Measurements from ENCODE around the gene ABAT. TPM values are rescaled to one million over a fixed set of nuclear protein-coding genes. Genes with fewer than 3 reads are reported as not detected.
"Not testable (repeated sequence)": the region's sequence is repeated elsewhere in the genome, so short reads cannot be mapped to it uniquely, and the experiment has no call there.

The ABAT gene
- total and polyA plus RNA-seq, 4 donors: 4.4 to 14.0 (median 7.1) TPM

- WGBS, 2 donors: 92 to 97% methylated on average over 8 of the region's 8 CpGs
- ATAC-seq (ENCODE audit: insufficient read depth, low FRiP score) (no peak), DNase-seq (no peak)
- no peaks in the 10 kb centered on the region for H3K27me3 ChIP-seq (ENCODE audit: control insufficient read depth in 3 of 3, insufficient read depth in 3 of 3, low read length in 2 of 3)
- H3K9me3 ChIP-seq (ENCODE audit: control insufficient read depth in 4 of 4, insufficient read depth in 3 of 4, low read length in 3 of 4): no peaks in the 10 kb centered on the region
- H3K9ac ChIP-seq (ENCODE audit: insufficient read depth in 1 of 2, low read length in 2 of 2): no peak overlapping the region
- peaks cover 0 to 8% (median 6%) of the 10 kb centered on the region in 4 donors for H3K36me3 ChIP-seq (ENCODE audit: control insufficient read depth in 4 of 4, insufficient read depth in 4 of 4, low read length in 4 of 4)
- H3K4me1 ChIP-seq (ENCODE audit: control insufficient read depth in 5 of 5, insufficient read depth in 5 of 5, low read length in 5 of 5): no peaks in the 10 kb centered on the region
- H3K27ac ChIP-seq (ENCODE audit: low read depth in 1 of 2, low read length in 1 of 2): no peak overlapping the region
- no peak for TF ChIP-seq CTCF (IDR thresholded peaks at IDR 0.05; ENCODE audit: control extremely low read depth, extremely low read depth)
- H3K4me3 ChIP-seq: no peak overlapping the region
Measured at GRCh38 chr16:8781797-8782196, 107.4 kb downstream of the ABAT start.

GRCh38 chr16:8782673-8783072 lies 108.3 kb downstream of the ABAT start:
- 67 to 70% methylated on average over 6 of the region's 6 CpGs for WGBS, 2 donors

GRCh38 chr16:8785408-8785807 lies 111.0 kb downstream of the ABAT start:
- H3K36me3 ChIP-seq (ENCODE audit: control insufficient read depth in 4 of 4, insufficient read depth in 4 of 4, low read length in 4 of 4): peaks cover 0 to 3% (median 0%) of the 10 kb centered on the region in 4 donors
- H3K27me3 ChIP-seq (ENCODE audit: control insufficient read depth in 3 of 3, insufficient read depth in 3 of 3, low read length in 2 of 3): no peaks in the 10 kb centered on the region
- no peaks in the 10 kb centered on the region for H3K9me3 ChIP-seq (ENCODE audit: control insufficient read depth in 4 of 4, insufficient read depth in 3 of 4, low read length in 3 of 4)
- DNase-seq (no peak), ATAC-seq (ENCODE audit: insufficient read depth, low FRiP score) (no peak)
- no peak overlapping the region for H3K27ac ChIP-seq (ENCODE audit: low read depth in 1 of 2, low read length in 1 of 2)
- H3K4me3 ChIP-seq: no peak overlapping the region
- no peak for TF ChIP-seq CTCF (IDR thresholded peaks at IDR 0.05; ENCODE audit: control extremely low read depth, extremely low read depth)
- no peak overlapping the region for H3K9ac ChIP-seq (ENCODE audit: insufficient read depth in 1 of 2, low read length in 2 of 2)
- H3K4me1 ChIP-seq (ENCODE audit: control insufficient read depth in 5 of 5, insufficient read depth in 5 of 5, low read length in 5 of 5): no peaks in the 10 kb centered on the region
- 89 to 90% methylated on average over 6 of the region's 6 CpGs for WGBS, 2 donors

More at GRCh38 chr16:8782673-8783072, 108.3 kb downstream of the ABAT start:
- Histone ChIP-seq H3K4me1 (ENCODE audit: control insufficient read depth in 5 of 5, insufficient read depth in 5 of 5, low read length in 5 of 5) (no peaks in the 10 kb centered on the region), H3K36me3 (ENCODE audit: control insufficient read depth in 4 of 4, insufficient read depth in 4 of 4, low read length in 4 of 4) (peaks cover 0 to 6% (median 1%) of the 10 kb centered on the region in 4 donors), H3K27ac (ENCODE audit: low read depth in 1 of 2, low read length in 1 of 2) (no peak overlapping the region), H3K9ac (ENCODE audit: insufficient read depth in 1 of 2, low read length in 2 of 2) (no peak overlapping the region), H3K27me3 (ENCODE audit: control insufficient read depth in 3 of 3, insufficient read depth in 3 of 3, low read length in 2 of 3) (no peaks in the 10 kb centered on the region), H3K4me3 (no peak overlapping the region), H3K9me3 (ENCODE audit: control insufficient read depth in 4 of 4, insufficient read depth in 3 of 4, low read length in 3 of 4) (no peaks in the 10 kb centered on the region)
- ATAC-seq (ENCODE audit: insufficient read depth, low FRiP score) (no peak), DNase-seq (no peak)
- no peak for TF ChIP-seq CTCF (IDR thresholded peaks at IDR 0.05; ENCODE audit: control extremely low read depth, extremely low read depth)

DNA sequence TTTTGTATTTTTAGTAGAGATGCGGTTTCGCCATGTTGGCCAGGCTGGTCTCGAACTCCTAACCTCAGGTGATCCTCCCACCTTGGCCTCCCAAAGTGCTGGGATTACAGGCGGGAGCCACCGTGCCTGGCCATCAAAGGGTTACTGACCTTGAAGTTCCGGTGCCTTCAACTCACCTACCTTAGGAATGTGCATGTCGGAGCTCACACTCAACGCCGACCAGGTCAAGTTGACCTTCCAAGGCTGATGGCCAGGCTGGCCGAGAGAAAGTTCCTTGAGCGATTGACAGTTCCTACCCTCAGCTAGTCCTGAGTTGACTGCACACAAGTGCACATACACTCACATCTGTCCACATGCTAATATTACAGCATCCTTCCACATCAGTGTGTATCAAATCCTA lies 111.9 kb downstream of the ABAT start:
- H3K4me1 ChIP-seq (ENCODE audit: control insufficient read depth in 5 of 5, insufficient read depth in 5 of 5, low read length in 5 of 5); H3K27me3 ChIP-seq (ENCODE audit: control insufficient read depth in 3 of 3, insufficient read depth in 3 of 3, low read length in 2 of 3); H3K4me3 ChIP-seq; DNase-seq; H3K27ac ChIP-seq (ENCODE audit: low read depth in 1 of 2, low read length in 1 of 2); ATAC-seq (ENCODE audit: insufficient read depth, low FRiP score); H3K9me3 ChIP-seq (ENCODE audit: control insufficient read depth in 4 of 4, insufficient read depth in 3 of 4, low read length in 3 of 4); H3K36me3 ChIP-seq (ENCODE audit: control insufficient read depth in 4 of 4, insufficient read depth in 4 of 4, low read length in 4 of 4); H3K9ac ChIP-seq (ENCODE audit: insufficient read depth in 1 of 2, low read length in 2 of 2): not testable (repeated sequence)
- WGBS, 2 donors: 79 to 85% methylated on average over 11 of the region's 11 CpGs
